ENCODE results near the gene U2AF2.

GRCh38 chr19:55691561-55692481, 37.0 kb downstream of the U2AF2 start:
- no peak for TF ChIP-seq CTCF (IDR thresholded peaks at IDR 0.05; ENCODE audit: insufficient read depth, low read depth, low read length)
- no peak for TF ChIP-seq EZH2 (IDR thresholded peaks at IDR 0.05; ENCODE audit: insufficient read depth, low read length)

Measured in astrocyte (in vitro differentiated cells and primary cell).